ENCODE results near the gene IL17RB. TPM values are rescaled to one million over a fixed set of nuclear protein-coding genes. Genes with fewer than 3 reads are reported as not detected.

IL17RB gene
- total and polyA plus RNA-seq, 2 of the 8 experiments (the other 6 are each of a cell fraction or from before 2014, with no cell fraction given): 7.0 to 24.6 TPM

GRCh38 chr3:53841296-53841695, 5.1 kb upstream of the IL17RB start (continued):
- TF ChIP-seq SAP30 (IDR thresholded peaks at IDR 0.05; ENCODE audit: insufficient read depth, insufficient replicate concordance, low read length): no peak
